SJSA1 (cell line): ENCODE data around the gene VASH1. TPM values are rescaled to one million over a fixed set of nuclear protein-coding genes. Genes with fewer than 3 reads are reported as not detected.

Experiments used
- DNase-seq, 2 experiments: peaks; one replicate each; pipeline ENCODE4 v3.0.0-alpha.2; 2015 to 2020; ENCODE audit warnings: low spot score in 2 of 2, low read depth in 1 of 2
- H3K27ac ChIP-seq: fragments of 250-450 bp; sonication (Bioruptor Pico); 2 replicates; pipeline ENCODE4 v1.5.1; 2020; ENCODE audit warnings: mild to moderate bottlenecking, moderate library complexity
- H3K27me3 ChIP-seq: fragments of 250-450 bp; sonication (Bioruptor Pico); replicated peaks from 2 replicates; pipeline ENCODE4 v1.5.1; 2020; ENCODE audit warnings: mild to moderate bottlenecking, moderate library complexity
- H3K36me3 ChIP-seq: fragments of 250-450 bp; sonication (Bioruptor Pico); 2 replicates; pipeline ENCODE4 v1.5.1; 2020; ENCODE audit warnings: mild to moderate bottlenecking
- H3K4me1 ChIP-seq: fragments of 250-450 bp; sonication (Bioruptor Pico); replicated peaks from 2 replicates; pipeline ENCODE4 v1.6.1; 2021; ENCODE audit warnings: mild to moderate bottlenecking
- H3K4me3 ChIP-seq: fragments of 250-450 bp; sonication (Bioruptor Pico); 2 replicates; pipeline ENCODE4 v1.5.1; 2020; ENCODE audit warnings: mild to moderate bottlenecking
- H3K9me3 ChIP-seq: fragments of 250-450 bp; sonication (Bioruptor Pico); replicated peaks from 2 replicates; pipeline ENCODE4 v1.5.1; 2020; ENCODE audit warnings: mild to moderate bottlenecking
- total RNA-seq: library from RNA; depleted of rRNA; stranded (reverse); fragments of >200 nt; shearing (Covaris generic); gene quantifications from 2 replicates; pipeline ENCODE4 v1.2.3, GENCODE V29; 2014

The VASH1 gene
- total RNA-seq, 1 experiment from 2014 or later: 0.13 TPM

- peaks cover 10% of the 10 kb centered on the region for H3K36me3 ChIP-seq
- H3K27me3 ChIP-seq: no peaks in the 10 kb centered on the region
- no peak overlapping the region for H3K4me3 ChIP-seq
- H3K27ac ChIP-seq: no peak overlapping the region
- no peaks in the 10 kb centered on the region for H3K9me3 ChIP-seq
- H3K4me1 ChIP-seq: peaks cover 10% of the 10 kb centered on the region
- no peak for DNase-seq
These were observed 45.2 kb downstream of the VASH1 start for GRCh38 chr14:76806446-76806845.

DNA sequence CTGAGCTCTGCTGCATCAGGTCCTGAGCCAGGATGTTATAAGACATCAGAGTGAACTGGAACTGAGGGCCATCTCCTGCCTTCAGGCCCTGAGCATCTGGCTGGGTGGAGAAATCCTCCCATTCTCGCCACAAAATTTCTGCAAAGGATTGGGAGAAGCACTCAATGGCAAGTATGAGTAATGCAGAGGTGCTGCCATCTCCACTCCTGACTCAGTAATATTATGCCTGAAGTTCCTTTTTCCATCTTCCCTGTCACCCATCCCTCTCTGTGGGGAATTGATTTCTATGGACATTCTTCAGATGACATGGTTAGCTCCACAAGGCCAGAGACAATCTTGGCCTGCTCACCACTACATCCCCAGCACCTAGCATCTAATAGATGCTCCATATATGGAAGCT, 46.7 kb downstream of the VASH1 start:
- Histone ChIP-seq H3K27me3 (no peaks in the 10 kb centered on the region), H3K36me3 (peaks cover 12% of the 10 kb centered on the region), H3K4me1 (peaks cover 19% of the 10 kb centered on the region), H3K9me3 (no peaks in the 10 kb centered on the region), H3K27ac (no peak overlapping the region), H3K4me3 (no peak overlapping the region)
- no peak for DNase-seq

GRCh38 chr14:76808990-76809389, 47.7 kb downstream of the VASH1 start:
- DNase-seq: no peak
- Histone ChIP-seq H3K4me1 (peaks cover 19% of the 10 kb centered on the region), H3K4me3 (no peak overlapping the region), H3K27me3 (no peaks in the 10 kb centered on the region), H3K27ac (no peak overlapping the region), H3K9me3 (no peaks in the 10 kb centered on the region), H3K36me3 (peaks cover 12% of the 10 kb centered on the region)

DNA sequence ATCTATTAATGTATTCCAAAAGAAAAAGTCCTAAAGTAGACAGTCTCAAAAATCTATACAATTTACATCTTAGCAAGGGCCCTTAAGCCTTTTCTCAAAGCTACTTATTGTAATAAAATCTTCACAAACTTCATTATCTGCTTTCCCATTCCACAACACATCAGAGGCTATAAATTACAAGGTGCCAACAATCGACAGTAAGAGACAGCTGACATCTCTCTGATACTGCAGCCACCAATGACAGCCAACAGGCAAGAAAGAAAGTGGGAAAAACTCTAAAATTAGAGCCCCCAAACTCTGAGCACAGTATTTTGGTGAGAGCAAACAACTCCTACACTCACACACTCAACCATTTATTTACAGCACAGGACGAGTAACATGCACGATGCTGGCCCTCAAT, 49.3 kb downstream of the VASH1 start:
- Histone ChIP-seq H3K27ac (no peak overlapping the region), H3K9me3 (no peaks in the 10 kb centered on the region), H3K27me3 (no peaks in the 10 kb centered on the region), H3K4me1 (peaks cover 19% of the 10 kb centered on the region), H3K4me3 (no peak overlapping the region), H3K36me3 (peaks cover 4% of the 10 kb centered on the region; the same call in 1 of the 2 replicates)
- peak in 1 of 2 experiments; percentile 7 for DNase-seq

GRCh38 chr14:76810953-76811400, 49.7 kb downstream of the VASH1 start:
- Histone ChIP-seq H3K9me3 (no peaks in the 10 kb centered on the region), H3K4me3 (peak overlapping the region; percentile 74), H3K27me3 (no peaks in the 10 kb centered on the region), H3K4me1 (peaks cover 19% of the 10 kb centered on the region), H3K27ac (peak overlapping the region; percentile 7; the same call in 1 of the 2 replicates), H3K36me3 (peaks cover 2% of the 10 kb centered on the region; the same call in 1 of the 2 replicates)
- peak in 1 of 2 experiments; percentile 33 for DNase-seq

DNA sequence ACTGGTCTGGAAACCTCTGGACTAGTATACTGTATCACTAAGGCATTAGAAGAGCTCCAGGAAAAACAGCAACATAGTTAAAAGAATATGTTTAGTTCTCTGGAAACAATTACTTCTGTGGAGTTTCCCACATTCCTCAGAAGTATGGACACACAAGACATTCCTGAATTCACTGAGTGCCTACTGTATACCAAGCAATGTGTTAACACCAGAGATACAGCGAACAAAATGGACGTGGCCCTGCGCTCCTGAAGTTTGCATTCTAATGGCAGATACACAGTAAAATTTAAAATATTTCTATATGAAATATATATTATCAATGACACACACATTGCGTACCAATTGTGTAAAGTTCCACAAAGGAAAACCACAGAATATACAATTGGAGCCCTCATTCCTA, 50.3 kb downstream of the VASH1 start:
- no peaks in the 10 kb centered on the region for H3K27me3 ChIP-seq
- H3K27ac ChIP-seq: peak overlapping the region; percentile 7
- no peaks in the 10 kb centered on the region for H3K9me3 ChIP-seq
- peaks cover 19% of the 10 kb centered on the region for H3K4me1 ChIP-seq
- peaks cover 2% of the 10 kb centered on the region; the same call in 1 of the 2 replicates for H3K36me3 ChIP-seq
- peak overlapping the region; percentile 74 for H3K4me3 ChIP-seq
- no peak for DNase-seq

GRCh38 chr14:76812093-76812421, 50.8 kb downstream of the VASH1 start:
- Histone ChIP-seq H3K36me3 (peaks cover 2% of the 10 kb centered on the region; the same call in 1 of the 2 replicates), H3K9me3 (no peaks in the 10 kb centered on the region), H3K4me1 (peaks cover 19% of the 10 kb centered on the region), H3K4me3 (peak overlapping the region; percentile 74), H3K27ac (peak overlapping the region; percentile 7; the same call in 1 of the 2 replicates), H3K27me3 (no peaks in the 10 kb centered on the region)
- DNase-seq: peak in 1 of 2 experiments; percentile 16

- peak within 1 kb of the TSS; percentile 7; the same call in 1 of the 2 replicates for H3K27ac ChIP-seq
- H3K9me3 ChIP-seq: no peaks in the 10 kb centered on the region
- no peaks in the 10 kb centered on the region for H3K27me3 ChIP-seq
- H3K4me3 ChIP-seq: peak within 1 kb of the TSS; percentile 74
- peak; percentile 85 to 90 for DNase-seq
- peaks cover 2% of the 10 kb centered on the region; the same call in 1 of the 2 replicates for H3K36me3 ChIP-seq
- peaks cover 19% of the 10 kb centered on the region for H3K4me1 ChIP-seq
These were observed 51.4 kb downstream of the VASH1 start, which contains the start of gene ANGEL1 for GRCh38 chr14:76812422-76813383. Gene ANGEL1, minus strand, starts transcription at chr14:76812882. Its CDS starts 55 bp downstream, at chr14:76812827.

DNA sequence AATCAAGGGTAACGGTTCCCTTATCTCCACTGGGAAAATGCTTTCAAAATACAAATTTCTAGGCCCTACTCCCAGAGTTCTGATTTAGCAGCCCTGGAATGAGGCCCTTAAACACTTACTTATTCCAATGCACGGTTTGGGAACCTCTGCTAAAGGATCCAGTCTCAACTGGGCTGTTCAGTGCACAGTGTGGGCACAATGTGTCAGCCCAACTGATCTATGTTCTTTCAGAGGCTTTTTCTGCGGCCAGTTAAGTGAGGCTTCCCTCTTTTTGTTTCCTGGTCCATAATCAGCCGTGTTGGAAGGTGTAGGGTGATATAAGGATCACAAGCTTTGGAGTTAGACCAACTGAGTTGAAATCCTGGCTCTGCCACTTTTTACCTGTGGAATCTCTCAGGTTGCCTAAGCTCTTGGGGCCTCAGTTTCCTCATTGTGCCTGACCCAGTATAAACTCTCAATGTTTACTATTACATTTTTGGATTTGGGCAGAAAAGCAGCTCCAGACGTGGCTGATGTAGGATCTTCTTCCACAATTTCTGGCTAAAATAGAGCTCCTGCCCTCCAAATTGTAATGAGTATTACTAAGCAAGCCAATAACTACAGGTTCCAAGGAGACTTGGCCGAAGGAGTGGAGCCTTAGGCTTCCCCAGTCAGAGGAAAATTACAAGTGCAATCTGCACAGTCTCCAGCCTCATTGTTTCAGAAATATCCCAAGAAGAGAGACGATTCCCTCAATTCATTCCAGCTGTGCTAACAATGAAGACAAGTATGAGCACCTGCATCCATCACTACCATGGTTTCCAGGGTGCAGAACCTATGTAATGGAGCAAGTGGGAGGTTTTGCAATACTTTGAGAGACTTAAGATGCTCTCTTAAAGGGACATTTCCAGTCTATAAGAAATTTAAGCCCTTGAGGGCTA, 53.7 kb downstream of the VASH1 start:
- Histone ChIP-seq H3K9me3 (no peaks in the 10 kb centered on the region), H3K27me3 (peaks cover 5% of the 10 kb centered on the region; the same call in 1 of the 2 replicates), H3K27ac (no peak overlapping the region), H3K36me3 (peaks cover 2% of the 10 kb centered on the region; the same call in 1 of the 2 replicates), H3K4me3 (no peak overlapping the region), H3K4me1 (peaks cover 19% of the 10 kb centered on the region)
- DNase-seq: no peak

DNA sequence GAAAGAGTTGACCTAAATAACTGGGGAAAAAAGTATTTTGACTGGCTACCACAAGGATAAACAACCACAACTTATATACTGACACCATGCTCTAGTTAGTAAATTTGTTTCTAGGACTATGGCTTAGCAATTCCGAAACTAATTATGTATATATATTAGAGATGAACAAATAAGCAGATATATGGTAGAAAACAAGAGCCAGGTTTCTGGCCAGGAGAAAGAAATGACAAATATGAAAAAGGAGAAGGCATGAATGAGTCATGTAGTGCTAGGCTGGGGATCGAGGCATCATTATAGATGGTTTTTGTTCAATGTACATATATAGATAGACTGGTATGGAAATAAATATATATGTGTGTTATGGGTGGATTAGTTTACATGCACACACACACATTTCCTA, 59.4 kb downstream of the VASH1 start:
- Histone ChIP-seq H3K36me3 (no peaks in the 10 kb centered on the region), H3K4me3 (no peak overlapping the region), H3K4me1 (no peaks in the 10 kb centered on the region), H3K27me3 (peaks cover 5% of the 10 kb centered on the region; the same call in 1 of the 2 replicates), H3K9me3 (no peaks in the 10 kb centered on the region), H3K27ac (no peak overlapping the region)
- DNase-seq: no peak

GRCh38 chr14:76826122-76826521, 64.9 kb downstream of the VASH1 start, which contains the start of gene LRRC74A:
Gene LRRC74A, plus strand, starts transcription at chr14:76826408. Its CDS starts 290 bp downstream, at chr14:76826698.
- Histone ChIP-seq H3K36me3 (no peaks in the 10 kb centered on the region), H3K4me3 (no peak within 1 kb of the TSS), H3K27me3 (no peaks in the 10 kb centered on the region), H3K9me3 (no peaks in the 10 kb centered on the region), H3K4me1 (no peaks in the 10 kb centered on the region), H3K27ac (no peak within 1 kb of the TSS)
- DNase-seq: no peak

GRCh38 chr14:76827696-76828296, 66.5 kb downstream of the VASH1 start:
- Histone ChIP-seq H3K4me1 (no peaks in the 10 kb centered on the region), H3K36me3 (no peaks in the 10 kb centered on the region), H3K9me3 (no peaks in the 10 kb centered on the region), H3K4me3 (no peak overlapping the region), H3K27ac (no peak overlapping the region), H3K27me3 (no peaks in the 10 kb centered on the region)
- DNase-seq: no peak
